ENCODE data around the gene SEC31A. TPM values are rescaled to one million over a fixed set of nuclear protein-coding genes. Genes with fewer than 3 reads are reported as not detected.

Gene SEC31A, protein sequence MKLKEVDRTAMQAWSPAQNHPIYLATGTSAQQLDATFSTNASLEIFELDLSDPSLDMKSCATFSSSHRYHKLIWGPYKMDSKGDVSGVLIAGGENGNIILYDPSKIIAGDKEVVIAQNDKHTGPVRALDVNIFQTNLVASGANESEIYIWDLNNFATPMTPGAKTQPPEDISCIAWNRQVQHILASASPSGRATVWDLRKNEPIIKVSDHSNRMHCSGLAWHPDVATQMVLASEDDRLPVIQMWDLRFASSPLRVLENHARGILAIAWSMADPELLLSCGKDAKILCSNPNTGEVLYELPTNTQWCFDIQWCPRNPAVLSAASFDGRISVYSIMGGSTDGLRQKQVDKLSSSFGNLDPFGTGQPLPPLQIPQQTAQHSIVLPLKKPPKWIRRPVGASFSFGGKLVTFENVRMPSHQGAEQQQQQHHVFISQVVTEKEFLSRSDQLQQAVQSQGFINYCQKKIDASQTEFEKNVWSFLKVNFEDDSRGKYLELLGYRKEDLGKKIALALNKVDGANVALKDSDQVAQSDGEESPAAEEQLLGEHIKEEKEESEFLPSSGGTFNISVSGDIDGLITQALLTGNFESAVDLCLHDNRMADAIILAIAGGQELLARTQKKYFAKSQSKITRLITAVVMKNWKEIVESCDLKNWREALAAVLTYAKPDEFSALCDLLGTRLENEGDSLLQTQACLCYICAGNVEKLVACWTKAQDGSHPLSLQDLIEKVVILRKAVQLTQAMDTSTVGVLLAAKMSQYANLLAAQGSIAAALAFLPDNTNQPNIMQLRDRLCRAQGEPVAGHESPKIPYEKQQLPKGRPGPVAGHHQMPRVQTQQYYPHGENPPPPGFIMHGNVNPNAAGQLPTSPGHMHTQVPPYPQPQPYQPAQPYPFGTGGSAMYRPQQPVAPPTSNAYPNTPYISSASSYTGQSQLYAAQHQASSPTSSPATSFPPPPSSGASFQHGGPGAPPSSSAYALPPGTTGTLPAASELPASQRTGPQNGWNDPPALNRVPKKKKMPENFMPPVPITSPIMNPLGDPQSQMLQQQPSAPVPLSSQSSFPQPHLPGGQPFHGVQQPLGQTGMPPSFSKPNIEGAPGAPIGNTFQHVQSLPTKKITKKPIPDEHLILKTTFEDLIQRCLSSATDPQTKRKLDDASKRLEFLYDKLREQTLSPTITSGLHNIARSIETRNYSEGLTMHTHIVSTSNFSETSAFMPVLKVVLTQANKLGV
- 159 and 178 TPM in 2 replicates for total RNA-seq

DNA sequence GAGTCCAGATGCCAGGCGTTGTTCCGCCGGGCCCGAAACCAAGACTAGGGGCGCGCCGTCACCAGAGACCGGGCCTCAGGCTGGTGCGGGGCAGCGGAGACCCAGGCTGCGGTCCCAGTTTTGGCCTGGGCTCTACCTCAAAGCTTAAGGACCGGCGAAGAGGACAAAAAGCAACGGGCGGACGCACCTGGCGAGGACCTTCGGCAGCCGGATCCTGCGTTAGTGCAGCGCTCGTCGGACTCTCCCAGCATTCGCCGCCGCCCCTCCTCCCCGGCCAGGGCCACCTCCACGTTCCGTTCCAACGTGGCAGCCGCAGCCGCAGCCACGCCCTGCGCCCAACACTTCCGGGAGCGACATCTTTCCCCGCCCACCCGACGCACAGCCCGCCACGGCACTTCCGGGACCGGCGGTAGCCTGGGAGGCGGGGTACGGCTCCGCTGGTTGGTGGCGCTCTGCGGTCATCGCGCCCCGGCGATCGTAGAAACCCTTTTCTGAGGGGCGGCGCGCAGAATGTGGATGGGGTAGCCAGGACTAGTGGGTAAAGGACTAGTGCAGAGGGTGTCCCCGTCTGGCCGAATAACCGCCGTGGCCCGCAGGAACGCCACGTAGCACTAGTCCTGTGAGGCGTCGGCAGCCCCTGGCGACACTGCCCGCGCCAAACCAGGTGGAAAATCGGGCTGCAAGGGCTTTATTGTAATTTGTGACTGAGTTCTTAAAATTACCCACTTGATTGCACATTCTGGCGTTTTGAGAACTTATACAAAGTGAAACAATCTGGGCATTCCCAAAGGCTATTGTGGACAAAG is at the start of gene SEC31A:
Gene SEC31A (minus strand): TSS at position 253 of the 806 bp plus-strand sequence. CDS start 9,217 bp downstream, outside the sequence.
- Histone ChIP-seq H3K27me3 (ENCODE audit: control insufficient read depth, insufficient read depth, low read length) (no peaks in the 10 kb centered on the region), H3K4me3 (ENCODE audit: low read depth, low read length) (peak within 1 kb of the TSS; percentile 88), H3K36me3 (ENCODE audit: control insufficient read depth, insufficient read depth, low read length) (no peaks in the 10 kb centered on the region)
- TF ChIP-seq CTCF (IDR thresholded peaks at IDR 0.05; ENCODE audit: insufficient read depth, low read length, poor library complexity, severe bottlenecking): no peak
- DNase-seq (ENCODE audit: low read depth): peak; percentile 61

GRCh38 chr4:82939414-82939813 is 48.5 kb upstream of the SEC31A start:
- Histone ChIP-seq H3K36me3 (ENCODE audit: control insufficient read depth, insufficient read depth, low read length) (no peaks in the 10 kb centered on the region), H3K27me3 (ENCODE audit: control insufficient read depth, insufficient read depth, low read length) (no peaks in the 10 kb centered on the region), H3K4me3 (ENCODE audit: low read depth, low read length) (no peak overlapping the region)
- DNase-seq (ENCODE audit: low read depth): no peak
- TF ChIP-seq CTCF (IDR thresholded peaks at IDR 0.05; ENCODE audit: insufficient read depth, low read length, poor library complexity, severe bottlenecking): no peak

- TF ChIP-seq CTCF (IDR thresholded peaks at IDR 0.05; ENCODE audit: insufficient read depth, low read length, poor library complexity, severe bottlenecking): no peak
- DNase-seq (ENCODE audit: low read depth): no peak
- Histone ChIP-seq H3K4me3 (ENCODE audit: low read depth, low read length) (no peak overlapping the region), H3K27me3 (ENCODE audit: control insufficient read depth, insufficient read depth, low read length) (no peaks in the 10 kb centered on the region), H3K36me3 (ENCODE audit: control insufficient read depth, insufficient read depth, low read length) (no peaks in the 10 kb centered on the region)
Observed at GRCh38 chr4:82934441-82934840, 43.5 kb upstream of the SEC31A start.

DNA sequence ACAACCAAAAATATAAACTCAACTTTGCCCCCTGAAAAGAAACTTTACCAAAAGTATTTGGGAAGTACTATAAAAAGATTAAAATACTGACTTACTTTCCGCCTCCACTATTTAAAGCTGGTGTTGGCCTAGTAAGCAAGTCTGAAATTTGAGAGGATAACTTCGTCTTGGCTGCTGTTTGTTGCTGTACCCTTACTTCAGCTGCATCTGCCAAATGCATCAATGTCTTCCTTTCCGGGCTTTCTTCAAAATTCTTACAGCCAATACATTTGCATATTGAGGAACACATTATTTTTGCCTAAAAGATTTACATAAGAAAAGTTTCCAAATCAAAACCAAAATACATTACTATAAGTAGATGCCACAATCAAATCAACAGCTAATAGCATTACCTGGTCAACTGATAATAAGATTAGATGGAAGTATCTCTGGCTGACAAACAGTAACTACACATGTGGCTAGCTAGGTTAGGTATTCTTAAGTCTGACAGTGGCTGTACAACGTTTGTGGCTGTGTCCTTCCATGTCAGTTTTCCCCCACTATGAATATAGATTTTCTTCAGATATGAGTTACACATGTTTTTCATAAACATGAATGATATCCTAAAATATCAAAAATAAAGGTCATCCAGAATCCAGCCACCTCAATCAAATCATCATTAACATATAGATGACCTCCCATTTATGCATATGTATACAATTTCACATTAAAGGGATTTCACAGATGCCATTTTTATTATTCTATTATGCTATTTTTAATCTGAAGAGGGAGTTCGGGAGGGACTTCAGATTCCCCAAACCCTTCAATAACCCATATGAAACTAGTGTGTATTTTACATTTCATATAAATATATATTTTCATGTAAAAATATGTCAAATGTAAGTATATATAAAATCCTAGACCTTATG is 40.1 kb upstream of the SEC31A start:
- TF ChIP-seq CTCF (IDR thresholded peaks at IDR 0.05; ENCODE audit: insufficient read depth, low read length, poor library complexity, severe bottlenecking): no peak
- no peaks in the 10 kb centered on the region for H3K27me3 ChIP-seq (ENCODE audit: control insufficient read depth, insufficient read depth, low read length)
- no peaks in the 10 kb centered on the region for H3K36me3 ChIP-seq (ENCODE audit: control insufficient read depth, insufficient read depth, low read length)
- no peak overlapping the region for H3K4me3 ChIP-seq (ENCODE audit: low read depth, low read length)
- no peak for DNase-seq (ENCODE audit: low read depth)
